AG10803 (cell line): ENCODE results near the gene NATD1.

Experiments used
- DNase-seq: peaks from one replicate; pipeline ENCODE4 v3.0.0; 2010; ENCODE audit warnings: low read depth
- H3K4me3 ChIP-seq: 2 replicates; pipeline ENCODE4 v1.5.1; 2011; ENCODE audit warnings: mild to moderate bottlenecking, low read length, control low read depth
- TF ChIP-seq, protein P1 (sequence below): conservative IDR thresholded peaks from 2 replicates; pipeline ENCODE4 v1.5.1; 2011; ENCODE audit warnings: mild to moderate bottlenecking, low read length, control low read depth, inconsistent platforms

The NATD1 gene

GRCh38 chr17:21298056-21298982, 45.1 kb upstream of the NATD1 start:
- TF ChIP-seq, protein P1, sequence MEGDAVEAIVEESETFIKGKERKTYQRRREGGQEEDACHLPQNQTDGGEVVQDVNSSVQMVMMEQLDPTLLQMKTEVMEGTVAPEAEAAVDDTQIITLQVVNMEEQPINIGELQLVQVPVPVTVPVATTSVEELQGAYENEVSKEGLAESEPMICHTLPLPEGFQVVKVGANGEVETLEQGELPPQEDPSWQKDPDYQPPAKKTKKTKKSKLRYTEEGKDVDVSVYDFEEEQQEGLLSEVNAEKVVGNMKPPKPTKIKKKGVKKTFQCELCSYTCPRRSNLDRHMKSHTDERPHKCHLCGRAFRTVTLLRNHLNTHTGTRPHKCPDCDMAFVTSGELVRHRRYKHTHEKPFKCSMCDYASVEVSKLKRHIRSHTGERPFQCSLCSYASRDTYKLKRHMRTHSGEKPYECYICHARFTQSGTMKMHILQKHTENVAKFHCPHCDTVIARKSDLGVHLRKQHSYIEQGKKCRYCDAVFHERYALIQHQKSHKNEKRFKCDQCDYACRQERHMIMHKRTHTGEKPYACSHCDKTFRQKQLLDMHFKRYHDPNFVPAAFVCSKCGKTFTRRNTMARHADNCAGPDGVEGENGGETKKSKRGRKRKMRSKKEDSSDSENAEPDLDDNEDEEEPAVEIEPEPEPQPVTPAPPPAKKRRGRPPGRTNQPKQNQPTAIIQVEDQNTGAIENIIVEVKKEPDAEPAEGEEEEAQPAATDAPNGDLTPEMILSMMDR, result no peak
- no peak overlapping the region for H3K4me3 ChIP-seq
- DNase-seq, result no peak

DNA sequence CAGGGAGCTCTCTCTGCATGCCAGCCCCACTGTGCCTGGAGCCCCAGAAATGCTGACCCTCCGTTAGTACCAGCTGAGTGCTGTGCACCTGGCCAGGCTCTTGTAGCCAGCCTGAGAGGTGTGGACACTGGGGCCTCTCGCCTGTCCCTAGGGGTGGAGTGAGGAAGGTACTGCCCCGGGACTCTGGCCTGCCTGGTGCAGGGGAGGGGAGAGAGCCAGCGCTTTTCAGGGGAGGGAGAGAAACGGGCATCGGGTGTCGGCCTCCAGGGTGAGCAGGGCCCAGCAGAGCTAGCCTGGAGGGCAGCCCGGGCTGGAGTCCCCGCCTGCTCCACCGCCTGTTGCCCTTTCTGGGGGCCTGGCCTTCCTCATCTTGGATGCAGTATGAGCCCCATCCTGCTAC, 44.4 kb upstream of the NATD1 start:
- TF ChIP-seq, protein P1, result no peak
- no peak overlapping the region for H3K4me3 ChIP-seq
- no peak for DNase-seq

GRCh38 chr17:21297026-21297520, 43.9 kb upstream of the NATD1 start:
- H3K4me3 ChIP-seq, result no peak overlapping the region
- TF ChIP-seq, protein P1, result no peak
- peak; percentile 48 for DNase-seq

GRCh38 chr17:21296097-21297025, 43.2 kb upstream of the NATD1 start:
- H3K4me3 ChIP-seq, result no peak overlapping the region
- TF ChIP-seq, protein P1, result no peak
- DNase-seq, result peak; percentile 40

DNA sequence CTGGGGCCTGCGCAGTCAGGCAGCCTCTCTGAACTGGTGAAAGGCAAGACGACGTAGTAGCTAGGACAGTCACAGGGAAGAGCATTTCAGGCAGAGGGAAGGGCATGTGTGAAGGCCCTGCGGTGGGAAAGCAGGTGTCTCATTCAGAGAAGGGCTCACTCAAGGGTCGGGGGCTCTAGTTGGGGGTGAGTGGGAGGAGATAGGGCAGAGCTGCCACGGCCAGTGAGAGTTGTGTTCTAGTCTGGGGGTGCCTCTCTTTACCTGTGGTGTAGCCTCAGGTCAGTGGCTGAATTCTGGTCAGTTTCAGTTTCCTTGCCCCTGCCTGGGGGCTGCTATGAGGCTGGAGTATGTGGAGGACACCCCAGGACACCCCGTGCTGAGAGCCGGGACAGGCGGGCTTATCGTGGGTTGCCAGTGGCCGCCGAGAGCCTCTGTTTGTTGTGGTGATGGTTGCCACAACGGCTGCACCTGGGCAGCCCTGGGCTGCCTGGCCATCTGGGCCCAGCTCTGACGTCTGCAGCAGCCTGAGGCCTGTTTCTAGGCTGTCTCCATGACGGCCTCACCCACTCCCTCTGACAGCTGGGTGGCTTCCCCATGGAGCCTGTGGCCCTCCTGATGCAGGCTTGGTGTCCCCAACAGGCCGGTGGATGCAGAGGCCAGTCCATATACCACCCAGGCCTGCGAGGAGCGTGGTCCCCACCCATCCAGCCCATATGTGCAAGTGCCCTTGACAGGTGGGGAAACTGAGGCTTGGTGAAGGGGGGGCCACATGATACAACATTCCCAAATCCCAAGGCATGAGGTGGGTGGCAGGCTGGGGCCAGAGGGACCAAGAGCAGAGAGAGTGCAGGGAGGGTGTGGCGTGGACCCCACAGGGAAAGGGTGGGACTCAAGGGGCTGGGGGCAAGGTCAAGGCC, 42.1 kb upstream of the NATD1 start:
- TF ChIP-seq, protein P1, result no peak
- H3K4me3 ChIP-seq, result no peak overlapping the region
- DNase-seq, result peak; percentile 62

- TF ChIP-seq, protein P1, result no peak
- no peak overlapping the region for H3K4me3 ChIP-seq
- no peak for DNase-seq
These were observed 41.3 kb upstream of the NATD1 start for GRCh38 chr17:21294321-21295035.
